Activated effector memory CD4-positive, alpha-beta T cell treated with Interleukin-2 at 50 U/mL for 16 hours (primary cell): ENCODE results near the gene DOCK10.

Source experiments
- DNase-seq: peaks from one replicate; pipeline ENCODE4 v3.0.0-alpha.2; 2020

Gene DOCK10

GRCh38 chr2:224869601-224870233 lies 172.6 kb downstream of the DOCK10 start:
- no peak for DNase-seq

GRCh38 chr2:224865016-224865415 lies 177.3 kb downstream of the DOCK10 start:
- no peak for DNase-seq

- DNase-seq, result no peak
These were observed 181.0 kb downstream of the DOCK10 start for GRCh38 chr2:224861266-224861665.

GRCh38 chr2:224860786-224861185 lies 181.5 kb downstream of the DOCK10 start:
- no peak for DNase-seq

- DNase-seq, result no peak
These were observed 190.5 kb downstream of the DOCK10 start for GRCh38 chr2:224851811-224852210.

GRCh38 chr2:224850081-224850480 lies 192.2 kb downstream of the DOCK10 start:
- DNase-seq, result no peak

- DNase-seq, result no peak
These were observed 193.0 kb downstream of the DOCK10 start for GRCh38 chr2:224849264-224849663.

GRCh38 chr2:224847961-224848850 lies 194.1 kb downstream of the DOCK10 start:
- DNase-seq, result no peak

- DNase-seq, result no peak
These were observed 194.9 kb downstream of the DOCK10 start for GRCh38 chr2:224847381-224847780.

- no peak for DNase-seq
These were observed 195.6 kb downstream of the DOCK10 start for GRCh38 chr2:224846686-224847085.

GRCh38 chr2:224846161-224846560 lies 196.1 kb downstream of the DOCK10 start:
- no peak for DNase-seq

- no peak for DNase-seq
These were observed 199.1 kb downstream of the DOCK10 start for GRCh38 chr2:224843141-224843540.

GRCh38 chr2:224841910-224842309 lies 200.4 kb downstream of the DOCK10 start:
- DNase-seq, result no peak

GRCh38 chr2:224838335-224838734 lies 203.9 kb downstream of the DOCK10 start:
- DNase-seq, result no peak

GRCh38 chr2:224837558-224837957 lies 204.7 kb downstream of the DOCK10 start:
- no peak for DNase-seq

GRCh38 chr2:224837066-224837465 lies 205.2 kb downstream of the DOCK10 start:
- no peak for DNase-seq

GRCh38 chr2:224836263-224836662 lies 206.0 kb downstream of the DOCK10 start:
- no peak for DNase-seq

GRCh38 chr2:224835405-224835804 lies 206.9 kb downstream of the DOCK10 start:
- no peak for DNase-seq

- no peak for DNase-seq
These were observed 208.3 kb downstream of the DOCK10 start for GRCh38 chr2:224833986-224834385.

GRCh38 chr2:224832207-224832606 lies 210.1 kb downstream of the DOCK10 start:
- DNase-seq, result no peak

GRCh38 chr2:224831530-224831929 lies 210.7 kb downstream of the DOCK10 start:
- no peak for DNase-seq

GRCh38 chr2:224820283-224820991 lies 221.8 kb downstream of the DOCK10 start:
- DNase-seq, result no peak

- no peak for DNase-seq
These were observed 223.2 kb downstream of the DOCK10 start for GRCh38 chr2:224819075-224819474.

- no peak for DNase-seq
These were observed 224.6 kb downstream of the DOCK10 start for GRCh38 chr2:224817676-224818075.
